Forelimb muscle (tissue), 1 donor: ENCODE measurements around the gene SLC39A6. TPM values are rescaled to one million over a fixed set of nuclear protein-coding genes. Genes with fewer than 3 reads are reported as not detected.
A peak's percentile ranks its signal among the peaks of the same experiment; 100 is the strongest.
"Not testable (repeated sequence)": the region's sequence is repeated elsewhere in the genome, so short reads cannot be mapped to it uniquely, and the experiment has no call there.

Experiments used
- DNase-seq: peaks from one replicate; pipeline ENCODE4 v3.0.0-alpha.2; 2013; ENCODE audit warnings: low read depth
- polyA plus RNA-seq: library from polyadenylated mRNA; unstranded; fragments of 120-200 nt; gene quantifications from one replicate; pipeline ENCODE4 v1.2.1, GENCODE V29; 2013; ENCODE audit not compliant: insufficient read length

SLC39A6 gene, protein sequence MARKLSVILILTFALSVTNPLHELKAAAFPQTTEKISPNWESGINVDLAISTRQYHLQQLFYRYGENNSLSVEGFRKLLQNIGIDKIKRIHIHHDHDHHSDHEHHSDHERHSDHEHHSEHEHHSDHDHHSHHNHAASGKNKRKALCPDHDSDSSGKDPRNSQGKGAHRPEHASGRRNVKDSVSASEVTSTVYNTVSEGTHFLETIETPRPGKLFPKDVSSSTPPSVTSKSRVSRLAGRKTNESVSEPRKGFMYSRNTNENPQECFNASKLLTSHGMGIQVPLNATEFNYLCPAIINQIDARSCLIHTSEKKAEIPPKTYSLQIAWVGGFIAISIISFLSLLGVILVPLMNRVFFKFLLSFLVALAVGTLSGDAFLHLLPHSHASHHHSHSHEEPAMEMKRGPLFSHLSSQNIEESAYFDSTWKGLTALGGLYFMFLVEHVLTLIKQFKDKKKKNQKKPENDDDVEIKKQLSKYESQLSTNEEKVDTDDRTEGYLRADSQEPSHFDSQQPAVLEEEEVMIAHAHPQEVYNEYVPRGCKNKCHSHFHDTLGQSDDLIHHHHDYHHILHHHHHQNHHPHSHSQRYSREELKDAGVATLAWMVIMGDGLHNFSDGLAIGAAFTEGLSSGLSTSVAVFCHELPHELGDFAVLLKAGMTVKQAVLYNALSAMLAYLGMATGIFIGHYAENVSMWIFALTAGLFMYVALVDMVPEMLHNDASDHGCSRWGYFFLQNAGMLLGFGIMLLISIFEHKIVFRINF
- polyA plus RNA-seq = 27.3 TPM

DNA sequence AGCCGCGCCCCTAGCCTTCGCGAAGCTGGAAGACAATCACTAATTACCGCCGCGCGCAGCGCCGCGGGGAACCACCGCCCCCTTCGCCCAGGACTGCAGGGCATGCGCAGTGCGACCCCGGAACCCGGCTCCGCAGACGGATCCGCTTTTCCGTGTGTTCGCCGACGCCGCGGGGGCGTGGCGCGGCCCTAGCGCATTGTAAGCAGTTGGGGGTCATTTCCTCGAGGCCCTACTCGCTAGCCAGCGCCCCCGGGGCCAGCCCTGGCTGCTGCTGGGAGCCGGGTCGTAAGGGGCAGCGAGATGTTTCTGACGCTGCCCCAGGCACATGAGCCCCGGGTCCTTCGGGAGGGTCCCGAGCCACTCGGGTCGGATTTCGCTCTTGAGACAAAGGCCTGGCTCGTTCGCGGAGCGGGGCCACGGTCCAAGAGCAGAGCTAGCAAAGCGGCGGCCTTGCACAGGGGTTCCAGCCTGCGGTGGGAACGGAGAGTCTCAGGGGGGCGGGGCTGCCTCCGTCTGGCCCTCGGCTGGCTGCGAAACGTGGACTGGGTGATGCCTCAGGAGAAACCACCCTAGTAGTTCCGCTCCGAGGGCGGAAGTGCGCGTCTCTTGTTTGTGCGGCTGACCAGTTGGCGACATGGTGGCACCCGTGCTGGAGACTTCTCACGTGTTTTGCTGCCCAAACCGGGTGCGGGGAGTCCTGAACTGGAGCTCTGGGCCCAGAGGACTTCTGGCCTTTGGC is at the start of gene SLC39A6, which contains the start of gene ELP2:
TSS of gene SLC39A6 (minus strand) at position 41 of the 739 bp plus-strand sequence. CDS start 2,333 bp downstream, outside the sequence.
TSS of gene ELP2 (plus strand) at position 600 of the 739 bp plus-strand sequence. CDS start at position 635, 35 bp downstream.
- DNase-seq = peak; percentile 90

DNA sequence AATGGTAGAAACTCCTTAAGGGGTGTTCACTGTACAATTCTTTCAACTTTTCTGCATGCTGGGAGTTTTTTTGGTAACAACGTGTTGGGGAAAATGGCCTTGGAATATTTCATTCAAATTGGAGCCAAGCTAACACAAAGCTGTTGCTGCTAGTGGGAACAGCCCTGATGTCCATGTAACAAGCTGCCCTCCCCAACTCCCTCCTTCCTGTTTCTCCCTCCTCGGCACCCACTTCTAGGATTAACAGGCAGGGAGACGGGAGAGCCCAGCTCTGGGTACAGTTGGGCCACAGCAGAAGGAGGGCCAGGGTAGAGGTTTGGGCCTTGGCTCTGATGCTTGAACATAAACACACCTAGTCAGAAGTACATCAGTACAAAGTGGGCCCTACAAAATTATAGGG is 48.8 kb upstream of the SLC39A6 start:
- DNase-seq = no peak

GRCh38 chr18:36176711-36177110 is 47.6 kb upstream of the SLC39A6 start:
- no peak for DNase-seq

DNA sequence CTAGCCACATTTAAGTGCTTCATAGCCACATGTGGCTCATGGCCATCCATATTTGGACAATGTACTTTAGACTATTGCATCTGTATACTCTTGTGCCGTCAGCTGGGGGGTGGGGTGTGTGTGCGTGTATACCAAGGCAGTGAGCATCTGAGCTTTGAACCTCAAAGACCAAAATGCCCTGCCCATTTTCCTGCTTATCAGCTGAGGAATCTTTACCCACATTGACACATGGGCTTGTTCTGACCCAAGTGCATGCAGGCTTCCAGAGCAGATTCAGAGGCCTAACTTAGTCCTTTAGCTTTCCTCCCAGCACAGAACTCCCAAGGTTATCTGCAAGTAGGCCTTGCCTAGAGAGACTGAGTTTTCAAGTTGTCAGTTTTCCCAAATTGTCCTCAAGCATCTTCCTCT is 47.0 kb upstream of the SLC39A6 start:
- no peak for DNase-seq

DNA sequence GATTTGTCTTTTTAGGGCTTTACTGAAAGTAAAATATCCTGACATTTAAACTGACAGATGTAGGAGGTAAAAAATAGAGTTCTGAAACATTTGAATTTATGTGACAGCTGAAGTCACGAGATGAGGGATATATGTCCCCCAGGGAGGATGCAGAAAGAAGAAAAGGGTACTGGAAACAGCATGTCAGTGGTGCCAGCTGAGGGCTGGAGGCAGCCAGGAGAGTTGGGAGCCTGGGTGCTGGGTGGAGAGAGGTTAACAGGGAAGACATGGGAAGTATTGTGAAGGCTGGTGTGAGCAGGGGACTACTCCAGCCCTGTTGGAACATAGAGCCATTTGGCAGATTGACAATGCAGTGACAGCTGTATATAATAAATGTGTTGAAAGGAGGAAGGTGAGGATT is 46.3 kb upstream of the SLC39A6 start:
- no peak for DNase-seq

- DNase-seq = no peak
Observed at GRCh38 chr18:36169938-36170337, 40.8 kb upstream of the SLC39A6 start.

- DNase-seq = not testable (repeated sequence)
Observed at GRCh38 chr18:36168296-36168695, 39.2 kb upstream of the SLC39A6 start.

DNA sequence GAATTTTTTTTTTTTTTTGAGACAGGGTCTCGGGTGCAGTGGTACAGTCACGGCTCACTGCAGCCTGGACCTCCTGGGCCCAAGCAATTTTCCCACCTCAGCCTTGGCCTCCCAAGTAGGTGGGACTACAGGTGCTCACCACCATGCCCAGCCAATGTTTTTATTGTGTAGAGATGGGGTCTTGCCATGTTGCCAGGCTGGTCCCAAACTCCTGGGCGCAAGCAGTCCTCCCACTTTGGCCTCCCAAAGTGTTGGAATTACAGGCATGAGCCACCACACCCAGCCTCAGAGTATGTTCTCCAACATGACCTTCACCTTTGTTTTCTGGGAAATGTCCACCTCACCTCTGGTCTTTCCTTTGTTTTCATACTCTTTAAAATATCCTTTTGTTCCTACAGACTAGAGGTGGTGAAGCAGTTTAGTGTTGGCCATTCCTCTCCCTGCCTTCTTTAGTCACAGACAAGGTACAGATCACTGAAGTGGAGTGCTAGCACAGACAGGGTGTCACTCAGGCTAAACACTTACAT is 38.6 kb upstream of the SLC39A6 start:
- no peak for DNase-seq

GRCh38 chr18:36162981-36163380 is 33.8 kb upstream of the SLC39A6 start:
- DNase-seq = no peak

DNA sequence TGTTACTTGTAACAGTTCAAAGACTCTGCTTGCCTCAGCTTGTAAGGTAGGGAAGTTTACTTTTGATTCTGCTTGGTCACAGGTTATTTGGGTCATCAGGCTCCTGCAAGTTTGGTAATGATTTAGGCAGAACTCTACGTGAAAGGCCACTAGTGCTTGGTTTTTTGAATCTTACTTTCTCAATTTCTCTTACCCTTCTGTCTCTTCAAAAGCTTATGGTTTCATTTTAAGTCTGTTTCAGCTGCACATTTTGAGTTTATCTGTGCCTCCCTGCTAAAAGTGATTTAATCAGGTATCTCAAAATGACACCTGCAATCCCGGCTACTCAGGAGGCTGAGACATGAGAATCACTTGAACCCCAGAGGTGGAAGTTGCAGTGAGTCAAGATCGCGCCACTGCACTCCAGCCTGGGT is 31.8 kb upstream of the SLC39A6 start:
- no peak for DNase-seq

DNA sequence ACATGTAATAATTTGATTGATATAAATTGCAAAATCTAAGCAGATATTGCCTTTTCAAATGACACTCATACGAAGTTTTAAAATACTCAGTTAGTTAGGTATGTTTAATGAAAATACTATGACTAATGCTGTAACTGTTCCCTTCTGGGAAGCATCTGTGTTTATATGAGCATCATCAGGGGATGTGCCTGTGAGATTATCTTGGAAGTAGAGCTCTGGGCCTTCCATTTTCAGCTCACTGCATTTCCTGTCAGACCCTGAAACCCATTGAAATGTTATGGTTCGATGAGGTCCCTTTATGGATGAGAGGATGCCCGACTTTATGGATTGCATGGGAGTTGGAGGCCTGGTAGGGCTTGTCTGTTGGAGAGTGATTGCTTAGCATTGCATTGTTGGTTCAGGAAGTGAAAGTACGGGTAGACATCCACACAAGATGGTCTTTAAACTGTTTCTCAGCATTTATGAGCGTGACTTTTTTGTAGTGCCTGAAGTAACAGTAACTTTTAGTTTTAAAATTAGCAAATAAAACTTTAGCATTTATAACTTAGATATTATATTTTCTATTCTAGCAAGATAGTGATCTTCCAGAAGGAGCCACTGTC is 29.2 kb upstream of the SLC39A6 start:
- DNase-seq = no peak

DNA sequence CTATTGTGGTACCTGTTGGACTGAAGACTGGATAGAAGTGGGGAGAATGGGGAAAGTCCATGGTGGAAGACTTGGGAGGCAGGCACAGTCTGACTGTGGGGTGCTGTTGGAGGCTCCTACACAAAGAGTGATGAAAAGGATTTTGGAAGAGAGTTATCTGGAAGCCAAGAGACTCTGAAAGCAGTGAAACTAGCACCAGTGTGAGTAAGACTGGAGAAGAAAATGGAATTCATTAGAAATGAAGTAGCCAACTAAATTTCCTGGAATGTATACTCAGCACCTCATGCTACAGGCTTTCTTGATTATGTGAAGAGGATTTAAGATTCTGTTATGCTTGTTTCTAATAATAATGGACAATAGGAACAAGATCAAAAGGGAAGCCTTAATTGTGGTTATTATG is 28.3 kb upstream of the SLC39A6 start:
- DNase-seq = no peak

DNA sequence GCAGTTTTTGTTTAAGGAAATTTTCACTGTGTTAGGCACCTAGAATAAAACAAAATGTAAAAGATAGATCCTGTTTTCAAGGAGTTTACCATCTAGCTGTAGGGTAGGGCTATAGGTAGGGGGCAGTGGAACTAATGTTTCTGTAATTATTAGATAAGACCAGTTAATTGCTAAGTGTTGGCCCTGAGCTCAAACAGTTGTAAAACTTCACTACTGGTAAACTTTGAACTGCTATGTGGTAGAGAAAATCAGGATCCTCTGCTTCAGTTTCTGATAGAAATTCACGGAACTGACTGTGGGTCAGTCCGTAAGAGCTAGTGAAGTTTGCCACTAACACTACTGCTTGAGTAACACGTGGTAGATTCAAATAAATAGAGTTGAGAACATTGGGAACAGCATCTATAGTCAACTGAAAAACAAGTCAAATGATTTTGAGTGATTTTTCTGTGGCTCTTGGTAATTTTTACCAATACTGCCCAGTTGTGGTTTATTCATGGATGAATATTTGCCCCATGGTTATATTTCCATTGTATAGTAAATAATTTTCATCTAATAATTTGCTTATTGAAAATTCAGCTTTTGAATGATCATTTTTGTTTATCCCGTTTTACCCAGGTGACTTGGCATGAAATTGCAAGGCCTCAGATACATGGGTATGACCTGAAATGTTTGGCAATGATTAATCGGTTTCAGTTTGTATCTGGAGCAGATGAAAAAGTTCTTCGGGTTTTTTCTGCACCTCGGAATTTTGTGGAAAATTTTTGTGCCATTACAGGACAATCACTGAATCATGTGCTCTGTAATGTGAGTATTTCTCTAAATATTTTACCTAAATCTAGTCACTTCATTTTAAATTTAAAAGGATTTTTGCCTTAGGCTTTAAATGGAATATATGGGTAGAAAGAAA is 27.0 kb upstream of the SLC39A6 start:
- DNase-seq = no peak

DNA sequence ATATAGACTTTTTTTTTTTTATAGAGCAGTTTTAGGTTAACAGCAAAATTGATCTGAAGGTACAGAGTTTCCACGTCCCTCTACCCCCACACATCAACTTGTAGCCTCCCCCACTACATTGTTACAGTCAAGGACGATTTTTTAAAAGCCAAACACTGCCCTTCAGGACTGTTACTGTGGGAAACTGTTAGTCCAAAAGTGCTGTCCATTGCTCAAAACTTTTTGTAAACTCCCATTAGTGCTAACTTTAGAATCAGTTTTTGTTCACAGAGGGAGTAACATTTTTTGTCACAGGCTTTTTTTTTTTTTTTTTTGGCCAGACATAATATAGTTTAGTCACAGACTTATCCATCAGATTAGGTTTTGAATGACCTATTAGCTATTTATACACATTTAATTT is 24.6 kb upstream of the SLC39A6 start:
- no peak for DNase-seq

DNA sequence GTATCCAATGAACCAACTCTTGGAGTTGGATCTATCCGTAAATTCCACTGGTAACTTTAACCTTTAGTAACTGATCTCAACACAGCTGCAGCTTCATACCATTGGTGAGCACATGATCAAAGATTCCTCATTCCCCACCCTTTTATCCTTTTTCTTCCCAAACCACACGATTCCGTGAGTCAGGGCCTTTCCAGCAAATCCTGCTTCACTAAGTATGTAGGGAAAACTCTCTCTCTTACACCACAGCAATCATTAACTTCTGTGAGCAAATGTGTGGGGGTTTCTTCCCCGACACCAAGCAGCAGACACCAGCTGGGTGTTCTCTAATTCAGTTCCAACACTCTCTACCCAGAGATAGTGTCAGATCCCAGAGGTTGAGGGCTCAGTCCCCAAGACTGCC is 24.1 kb upstream of the SLC39A6 start:
- no peak for DNase-seq

GRCh38 chr18:36152781-36153180 is 23.6 kb upstream of the SLC39A6 start:
- DNase-seq = no peak

GRCh38 chr18:36149514-36150289 is 20.6 kb upstream of the SLC39A6 start:
- DNase-seq = no peak

DNA sequence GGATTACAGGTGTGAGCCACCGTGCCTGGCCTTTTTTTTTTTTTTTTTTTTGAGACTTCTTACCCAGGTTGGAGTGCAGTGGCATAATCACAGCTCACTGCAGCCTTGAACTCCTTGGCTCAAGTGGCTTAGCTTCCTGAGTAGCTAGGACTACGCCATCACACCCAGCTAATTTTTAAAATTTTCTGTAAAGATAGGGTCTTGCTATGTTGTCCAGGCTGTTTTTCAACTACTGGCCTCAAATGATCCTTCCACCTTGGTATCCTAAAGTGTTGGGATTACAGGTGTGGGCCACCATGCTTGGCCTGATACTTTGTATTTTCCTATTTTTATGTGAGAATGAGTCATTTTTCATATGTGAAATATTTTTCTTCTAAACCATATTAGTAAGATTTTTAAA is 14.3 kb upstream of the SLC39A6 start:
- DNase-seq = no peak

DNA sequence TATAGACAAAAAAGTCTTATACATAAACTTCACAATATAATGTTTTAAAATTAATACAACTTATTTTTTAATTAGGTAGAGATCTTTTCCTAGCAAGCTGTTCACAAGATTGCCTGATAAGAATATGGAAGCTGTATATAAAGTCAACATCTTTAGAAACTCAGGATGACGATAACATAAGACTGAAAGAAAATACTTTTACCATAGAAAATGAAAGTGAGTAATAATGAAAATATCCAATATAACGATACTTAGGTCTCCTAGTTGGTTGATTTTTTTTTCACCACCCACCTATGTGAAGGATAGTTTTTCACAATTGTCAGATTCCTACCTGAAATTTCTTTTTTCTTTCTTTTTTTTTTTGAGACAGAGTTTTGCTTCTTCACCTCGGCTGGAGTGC is 13.6 kb upstream of the SLC39A6 start:
- no peak for DNase-seq

GRCh38 chr18:36141576-36141975 is 12.4 kb upstream of the SLC39A6 start:
- no peak for DNase-seq
